Smooth muscle cell (in vitro differentiated cells): ENCODE measurements around the gene KLF9. TPM values are rescaled to one million over a fixed set of nuclear protein-coding genes. Genes with fewer than 3 reads are reported as not detected.

Experiments used
- DNase-seq: peaks from one replicate; lab custom pipeline; 2025; ENCODE audit not compliant: unreplicated experiment; lab: John Stamatoyannopoulos, UW
- H2AFZ ChIP-seq: fragments of 200-600 bp; sonication (generic); 2 replicates; pipeline ENCODE4 v1.6.0; 2016; ENCODE audit warnings: antibody characterized with exemption, low read depth, mild to moderate bottlenecking
- H3F3A ChIP-seq: fragments of 200-600 bp; sonication (generic); 2 replicates; pipeline ENCODE4 v1.6.0; 2017; ENCODE audit warnings: antibody characterized with exemption, low read depth
- H3K27ac ChIP-seq: fragments of 200-600 bp; sonication (generic); 2 replicates; pipeline ENCODE4 v1.5.1; 2016; ENCODE audit warnings: low read depth, mild to moderate bottlenecking
- H3K27me3 ChIP-seq: fragments of 200-600 bp; sonication (generic); 2 replicates; pipeline ENCODE4 v1.6.1; 2016; ENCODE audit warnings: low read depth, mild to moderate bottlenecking
- H3K36me3 ChIP-seq: fragments of 200-600 bp; sonication (generic); 2 replicates; pipeline ENCODE4 v1.5.1; 2016; ENCODE audit warnings: low read depth
- H3K4me1 ChIP-seq: fragments of 200-600 bp; sonication (generic); 2 replicates; pipeline ENCODE4 v1.5.1; 2016; ENCODE audit warnings: low read depth
- H3K4me2 ChIP-seq: fragments of 200-600 bp; sonication (generic); 2 replicates; pipeline ENCODE4 v1.6.0; 2016; ENCODE audit warnings: mild to moderate bottlenecking
- H3K4me3 ChIP-seq: fragments of 200-600 bp; sonication (generic); 2 replicates; pipeline ENCODE4 v1.5.1; 2016; ENCODE audit warnings: mild to moderate bottlenecking
- H3K79me2 ChIP-seq: fragments of 200-600 bp; sonication (generic); 2 replicates; pipeline ENCODE4 v1.6.0; 2016; ENCODE audit warnings: low read depth, mild to moderate bottlenecking
- H3K9ac ChIP-seq: fragments of 200-600 bp; sonication (generic); 2 replicates; pipeline ENCODE4 v1.6.0; 2016; ENCODE audit warnings: low read depth
- H3K9me3 ChIP-seq: fragments of 200-600 bp; sonication (generic); replicated peaks from 2 replicates; pipeline ENCODE4 v1.5.1; 2016; ENCODE audit warnings: low read depth
- H4K20me1 ChIP-seq: fragments of 200-600 bp; sonication (generic); 2 replicates; pipeline ENCODE4 v1.6.0; 2016; ENCODE audit warnings: low read depth
- WGBS: methylation state at CpG from one replicate; pipeline ENCODE4 v1.1.7; 2016; ENCODE audit warnings: low lambda C conversion rate; 5-methylcytosine and 5-hydroxymethylcytosine counted together
- polyA plus RNA-seq: library from polyadenylated mRNA; unstranded; fragments of >200 nt; fragmentation: Nextera tagmentation; extraction: Ambion mirVana; gene quantifications from 2 replicates; pipeline ENCODE4 v1.2.1, GENCODE V29; 2016
- total RNA-seq: library from RNA; depleted of rRNA; stranded (reverse); fragments of >200 nt; gene quantifications from 2 replicates; pipeline ENCODE4 v1.2.3, GENCODE V29; 2014
- TF ChIP-seq, protein P1 (sequence below): fragments of 200-600 bp; sonication (generic); IDR thresholded peaks from 2 replicates; pipeline ENCODE4 v1.5.1; 2017; ENCODE audit warnings: borderline replicate concordance, mild to moderate bottlenecking, antibody characterized with exemption; ENCODE audit not compliant: insufficient read depth, poor library complexity, severe bottlenecking

Gene KLF9
- total and polyA plus RNA-seq, 2 experiments from 2014 or later = 2.9 to 13.5 TPM

DNA sequence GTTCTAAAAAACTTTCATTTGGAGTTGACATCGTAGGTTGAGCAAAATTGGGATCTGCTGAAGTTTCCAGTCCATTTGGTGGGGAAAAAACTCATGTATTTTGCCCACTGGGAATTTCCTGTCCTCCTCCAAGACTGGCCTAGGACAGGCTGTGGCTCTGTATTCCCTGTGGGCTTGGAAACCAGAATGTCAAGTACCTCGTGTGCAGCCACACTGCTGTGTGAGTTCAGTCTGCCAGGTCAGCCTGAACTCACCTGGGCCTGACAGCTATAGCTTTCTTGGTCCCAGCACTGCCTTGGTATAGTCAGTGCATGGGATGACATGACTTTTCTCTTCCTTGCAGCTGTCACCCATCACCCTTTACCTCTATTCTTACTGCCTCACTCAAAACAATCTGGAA is 35.0 kb upstream of the KLF9 start:
- Histone ChIP-seq H3F3A (no peaks in the 10 kb centered on the region), H3K36me3 (no peaks in the 10 kb centered on the region), H3K79me2 (no peaks in the 10 kb centered on the region), H3K27ac (no peak overlapping the region), H2AFZ (no peak overlapping the region), H3K4me2 (no peak overlapping the region), H3K9ac (no peak overlapping the region), H3K9me3 (no peaks in the 10 kb centered on the region), H3K4me3 (no peak overlapping the region), H3K27me3 (no peaks in the 10 kb centered on the region), H4K20me1 (no peaks in the 10 kb centered on the region), H3K4me1 (no peaks in the 10 kb centered on the region)
- DNase-seq = no peak
- WGBS = 90% methylated on average over 2 of the region's 2 CpGs
- TF ChIP-seq, protein P1, sequence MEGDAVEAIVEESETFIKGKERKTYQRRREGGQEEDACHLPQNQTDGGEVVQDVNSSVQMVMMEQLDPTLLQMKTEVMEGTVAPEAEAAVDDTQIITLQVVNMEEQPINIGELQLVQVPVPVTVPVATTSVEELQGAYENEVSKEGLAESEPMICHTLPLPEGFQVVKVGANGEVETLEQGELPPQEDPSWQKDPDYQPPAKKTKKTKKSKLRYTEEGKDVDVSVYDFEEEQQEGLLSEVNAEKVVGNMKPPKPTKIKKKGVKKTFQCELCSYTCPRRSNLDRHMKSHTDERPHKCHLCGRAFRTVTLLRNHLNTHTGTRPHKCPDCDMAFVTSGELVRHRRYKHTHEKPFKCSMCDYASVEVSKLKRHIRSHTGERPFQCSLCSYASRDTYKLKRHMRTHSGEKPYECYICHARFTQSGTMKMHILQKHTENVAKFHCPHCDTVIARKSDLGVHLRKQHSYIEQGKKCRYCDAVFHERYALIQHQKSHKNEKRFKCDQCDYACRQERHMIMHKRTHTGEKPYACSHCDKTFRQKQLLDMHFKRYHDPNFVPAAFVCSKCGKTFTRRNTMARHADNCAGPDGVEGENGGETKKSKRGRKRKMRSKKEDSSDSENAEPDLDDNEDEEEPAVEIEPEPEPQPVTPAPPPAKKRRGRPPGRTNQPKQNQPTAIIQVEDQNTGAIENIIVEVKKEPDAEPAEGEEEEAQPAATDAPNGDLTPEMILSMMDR = no peak

DNA sequence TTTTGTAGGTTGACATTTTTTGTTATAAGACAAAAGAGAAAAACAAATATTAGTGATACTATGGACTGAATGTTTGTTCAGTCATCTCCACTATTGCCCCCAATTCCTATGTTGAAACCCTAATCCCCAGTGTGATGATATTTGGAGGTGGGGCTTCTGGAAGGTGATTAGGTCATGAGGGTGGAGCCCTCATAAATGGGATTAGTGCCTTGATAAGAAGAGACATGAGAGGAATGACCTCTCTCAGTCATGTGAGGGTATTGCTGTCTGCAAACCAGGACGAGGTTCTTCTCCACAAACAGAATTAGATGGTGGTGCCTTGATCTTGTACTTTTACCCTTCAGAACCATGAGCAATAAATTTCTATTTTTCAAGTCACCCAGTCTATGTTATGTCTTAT is 34.5 kb upstream of the KLF9 start:
- Histone ChIP-seq H3K4me2 (no peak overlapping the region), H3K4me1 (no peaks in the 10 kb centered on the region), H3K4me3 (no peak overlapping the region), H4K20me1 (no peaks in the 10 kb centered on the region), H3K9ac (no peak overlapping the region), H3K79me2 (no peaks in the 10 kb centered on the region), H3F3A (no peaks in the 10 kb centered on the region), H3K9me3 (no peaks in the 10 kb centered on the region), H2AFZ (no peak overlapping the region), H3K27ac (no peak overlapping the region), H3K36me3 (no peaks in the 10 kb centered on the region), H3K27me3 (no peaks in the 10 kb centered on the region)
- TF ChIP-seq, protein P1 = no peak
- WGBS = 50% methylated on average over 1 of the region's 1 CpG
- DNase-seq = no peak

DNA sequence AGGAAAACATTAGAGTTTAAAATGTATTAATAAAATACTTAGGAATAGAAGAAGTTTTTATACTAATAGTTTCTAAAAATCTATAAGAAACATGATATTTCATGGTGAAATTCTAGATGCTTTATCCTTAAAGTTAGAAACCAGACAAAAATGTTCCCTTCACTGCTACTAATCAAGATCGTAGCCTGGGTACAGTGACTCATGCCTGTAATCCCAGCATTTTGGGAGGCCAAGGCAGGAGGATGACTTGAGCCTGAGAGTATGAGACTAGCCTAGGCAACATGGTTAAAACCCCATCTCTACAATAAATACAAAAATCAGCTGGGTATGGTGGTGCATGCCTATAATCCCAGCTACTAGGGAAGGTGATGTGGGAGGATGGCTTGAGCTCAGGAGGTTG is 30.4 kb upstream of the KLF9 start:
- Histone ChIP-seq H3K9ac (no peak overlapping the region), H3K4me1 (no peaks in the 10 kb centered on the region), H3K4me3 (no peak overlapping the region), H3K27ac (no peak overlapping the region), H3K27me3 (no peaks in the 10 kb centered on the region), H2AFZ (no peak overlapping the region), H3F3A (no peaks in the 10 kb centered on the region), H3K36me3 (no peaks in the 10 kb centered on the region), H4K20me1 (no peaks in the 10 kb centered on the region), H3K9me3 (no peaks in the 10 kb centered on the region), H3K4me2 (no peak overlapping the region), H3K79me2 (no peaks in the 10 kb centered on the region)
- no peak for DNase-seq
- 10% methylated on average over 1 of the region's 1 CpG for WGBS
- TF ChIP-seq, protein P1 = no peak

DNA sequence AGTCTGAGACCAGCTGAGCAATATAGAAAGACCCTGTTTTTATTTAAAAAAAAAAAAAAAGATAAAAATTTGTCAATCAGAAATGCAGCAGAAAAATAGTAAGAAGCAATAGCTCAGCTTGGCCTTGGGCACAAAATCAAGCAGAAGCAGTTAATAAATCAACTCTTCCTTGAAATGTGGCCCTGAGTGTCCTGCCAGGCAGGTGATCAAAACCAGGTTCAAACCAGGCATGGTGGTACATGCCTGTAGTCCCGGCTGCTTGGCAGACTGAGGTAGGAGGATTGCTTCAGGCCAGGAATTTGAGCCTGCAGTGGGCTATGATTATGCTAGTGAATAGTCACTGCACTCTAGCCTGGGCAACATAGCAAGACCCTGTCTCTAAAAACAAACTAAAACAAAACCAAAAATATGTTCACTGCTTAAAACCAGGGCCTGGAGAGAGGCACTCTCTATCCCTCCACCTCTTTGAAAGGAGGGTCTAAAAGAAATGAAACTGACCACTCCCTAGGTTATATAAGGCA is 27.9 kb upstream of the KLF9 start:
- Histone ChIP-seq H3K27ac (no peak overlapping the region), H3K4me1 (no peaks in the 10 kb centered on the region), H3K4me3 (no peak overlapping the region), H3K9ac (no peak overlapping the region), H3K4me2 (no peak overlapping the region), H3F3A (no peaks in the 10 kb centered on the region), H3K79me2 (no peaks in the 10 kb centered on the region), H4K20me1 (no peaks in the 10 kb centered on the region), H3K9me3 (no peaks in the 10 kb centered on the region), H3K36me3 (no peaks in the 10 kb centered on the region), H2AFZ (no peak overlapping the region), H3K27me3 (no peaks in the 10 kb centered on the region)
- WGBS = 57% methylated on average over 1 of the region's 1 CpG
- TF ChIP-seq, protein P1 = no peak
- DNase-seq = no peak
